ENCODE measurements around the gene LYVE1. TPM values are rescaled to one million over a fixed set of nuclear protein-coding genes. Genes with fewer than 3 reads are reported as not detected.

LYVE1 gene
- total RNA-seq, 2 experiments from 2014 or later: not detected

DNA sequence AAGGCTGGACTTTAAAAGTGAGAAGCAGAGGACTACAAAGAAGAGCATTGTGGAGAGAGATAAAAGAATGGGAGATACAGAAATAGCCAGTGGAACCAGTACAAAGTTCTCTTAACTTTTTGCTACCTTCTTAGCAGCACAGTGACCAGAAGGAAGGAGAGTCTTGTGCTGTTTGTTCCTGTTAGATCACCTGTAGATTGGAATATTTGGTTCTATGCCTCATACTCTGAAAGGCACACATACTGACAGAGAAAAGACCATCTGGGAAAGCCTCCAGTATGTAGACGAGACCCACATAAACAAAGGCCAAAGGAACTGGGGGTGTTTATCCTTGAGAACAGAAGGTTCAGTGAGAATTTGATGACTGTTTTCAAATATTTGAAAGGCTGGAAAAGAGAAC is 46.2 kb downstream of the LYVE1 start:
- Mint-ChIP-seq H3K27me3 (no peaks in the 10 kb centered on the region), H3K36me3 (peaks cover 11% of the 10 kb centered on the region), H3K27ac (no peak overlapping the region), H3K4me1 (peaks cover 9% of the 10 kb centered on the region), H3K9me3 (ENCODE audit: low read depth) (no peaks in the 10 kb centered on the region), H3K4me3 (no peak overlapping the region)
- ATAC-seq (no peak), DNase-seq (no peak)
- CTCF ChIA-PET: interaction anchor here (1.9 kb wide), 1 partner anchor 19 kb away, joined by 16 read pairs; the partner anchor contains the start of gene RNF141

DNA sequence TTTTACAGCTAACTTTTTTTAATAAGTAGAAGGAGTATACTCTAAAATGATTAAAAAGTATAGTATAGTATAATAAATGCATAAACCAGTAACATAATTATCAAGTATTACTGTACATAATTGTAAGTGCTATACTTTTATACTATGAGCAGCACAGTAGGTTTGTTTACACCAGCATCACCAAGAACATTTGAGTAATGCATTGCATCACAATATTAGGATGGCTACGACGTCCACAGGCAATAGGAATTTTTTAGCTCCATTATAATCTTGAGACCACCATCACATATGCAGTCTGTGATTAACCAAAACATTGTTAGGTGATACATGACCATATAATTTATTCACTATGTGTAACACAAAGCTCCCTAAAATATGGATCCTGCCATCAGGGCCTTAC is 47.9 kb downstream of the LYVE1 start:
- ATAC-seq: no peak
- Mint-ChIP-seq H3K4me1 (no peaks in the 10 kb centered on the region), H3K9me3 (ENCODE audit: low read depth) (no peaks in the 10 kb centered on the region), H3K27me3 (no peaks in the 10 kb centered on the region), H3K4me3 (no peak overlapping the region), H3K36me3 (peaks cover 9% of the 10 kb centered on the region), H3K27ac (no peak overlapping the region)
- DNase-seq: no peak
- CTCF ChIA-PET: interaction anchor here (0.6 to 1.9 kb wide), 3 partner anchors 8 to 112 kb away, joined by 3 to 16 read pairs (median 3); partner anchors contain the start of gene RNF141

DNA sequence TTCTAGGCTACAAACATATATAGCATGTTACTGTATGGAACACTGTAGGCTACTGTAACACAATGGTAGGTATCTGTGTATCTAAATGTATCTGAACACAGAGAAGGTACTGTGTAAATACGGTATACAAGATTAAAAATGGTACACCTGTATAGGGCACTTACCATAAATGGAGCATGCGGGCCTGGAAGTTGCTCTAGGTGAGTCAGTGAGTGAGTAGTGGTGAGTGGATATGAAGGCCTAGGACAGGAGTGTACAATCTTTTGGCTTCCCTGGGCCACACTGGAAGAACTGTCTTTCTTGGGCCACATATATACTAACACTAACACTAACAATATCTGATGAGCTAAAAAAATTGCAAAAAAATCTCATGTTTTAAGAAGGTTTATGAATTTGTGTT is 48.8 kb downstream of the LYVE1 start:
- ATAC-seq (no peak), DNase-seq (no peak)
- CTCF ChIA-PET: interaction anchor here (0.9 kb wide), 1 partner anchor 9 kb away, joined by 3 read pairs; no protein-coding TSS in a partner anchor
- peaks cover 7% of the 10 kb centered on the region for H3K36me3 Mint-ChIP-seq
- H3K9me3 Mint-ChIP-seq (ENCODE audit: low read depth): no peaks in the 10 kb centered on the region
- no peaks in the 10 kb centered on the region for H3K27me3 Mint-ChIP-seq
- no peak overlapping the region for H3K4me3 Mint-ChIP-seq
- no peaks in the 10 kb centered on the region for H3K4me1 Mint-ChIP-seq
- H3K27ac Mint-ChIP-seq: no peak overlapping the region

DNA sequence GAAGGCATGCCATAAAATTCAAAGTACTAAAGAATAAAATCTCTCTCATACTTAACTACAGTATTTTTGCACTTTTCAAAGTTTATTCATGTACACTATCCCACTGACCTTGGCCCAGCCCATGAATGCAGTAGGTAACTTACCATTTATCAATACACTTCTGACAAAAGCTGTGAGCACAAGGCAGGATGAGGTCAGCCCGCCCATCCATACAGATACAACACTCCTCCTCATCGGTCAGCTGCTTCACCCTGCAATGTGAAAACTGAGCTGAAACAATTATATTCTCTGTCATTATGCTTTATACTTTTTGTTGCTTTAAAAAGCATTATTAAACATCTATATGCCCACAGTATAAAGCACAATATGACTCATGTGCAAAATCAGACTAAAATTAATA is 49.6 kb downstream of the LYVE1 start:
- no peak overlapping the region for H3K4me3 Mint-ChIP-seq
- no peak for DNase-seq
- no peaks in the 10 kb centered on the region for H3K4me1 Mint-ChIP-seq
- H3K36me3 Mint-ChIP-seq: peaks cover 7% of the 10 kb centered on the region
- H3K27ac Mint-ChIP-seq: no peak overlapping the region
- CTCF ChIA-PET: no interaction called here
- H3K27me3 Mint-ChIP-seq: no peaks in the 10 kb centered on the region
- H3K9me3 Mint-ChIP-seq (ENCODE audit: low read depth): no peaks in the 10 kb centered on the region
- ATAC-seq: no peak

DNA sequence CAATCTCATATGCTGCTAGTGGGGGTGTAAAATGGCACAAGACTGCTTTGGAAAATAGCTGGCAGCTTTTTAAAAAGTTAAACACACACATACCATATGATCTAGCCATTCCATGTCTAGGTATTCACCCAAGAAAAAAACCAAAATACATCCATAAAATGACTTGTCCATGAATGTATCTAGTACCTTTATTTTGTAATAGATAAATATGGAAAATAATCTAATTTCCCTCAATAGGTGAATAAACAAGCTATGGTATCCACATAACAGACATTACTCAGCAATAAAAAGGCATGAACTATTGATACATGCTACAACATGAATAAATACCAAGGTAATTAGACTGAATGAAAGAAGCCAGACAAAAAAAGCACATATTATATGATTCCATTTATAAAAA is 50.3 kb downstream of the LYVE1 start:
- DNase-seq (no peak), ATAC-seq (no peak)
- CTCF ChIA-PET: interaction anchor here (1.8 kb wide), 1 partner anchor 23 kb away, joined by 7 read pairs; the partner anchor contains the start of gene RNF141
- peaks cover 1% of the 10 kb centered on the region for H3K4me1 Mint-ChIP-seq
- no peak overlapping the region for H3K27ac Mint-ChIP-seq
- no peaks in the 10 kb centered on the region for H3K9me3 Mint-ChIP-seq (ENCODE audit: low read depth)
- H3K27me3 Mint-ChIP-seq: no peaks in the 10 kb centered on the region
- no peak overlapping the region for H3K4me3 Mint-ChIP-seq
- peaks cover 5% of the 10 kb centered on the region for H3K36me3 Mint-ChIP-seq

DNA sequence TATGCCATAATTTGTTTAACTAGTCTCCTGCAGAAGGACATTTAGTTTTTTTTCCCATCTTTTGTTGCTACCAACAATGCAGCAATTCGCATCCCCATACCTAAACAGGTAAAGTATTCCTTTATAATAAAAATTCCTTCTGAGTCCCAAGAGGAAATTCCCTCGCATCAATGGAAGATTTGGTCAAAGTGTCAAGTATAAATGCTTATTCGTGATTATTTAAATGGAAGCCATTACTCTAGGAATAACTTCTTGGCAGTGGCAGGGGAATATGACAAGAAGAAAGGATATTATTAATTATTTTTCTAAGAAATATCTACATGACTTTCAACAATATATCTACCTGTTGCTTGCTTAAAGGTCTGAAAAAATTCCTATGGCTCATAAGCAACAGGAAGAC is 53.0 kb downstream of the LYVE1 start:
- peaks cover 2% of the 10 kb centered on the region for H3K36me3 Mint-ChIP-seq
- ATAC-seq (no peak), DNase-seq (no peak)
- H3K4me3 Mint-ChIP-seq: no peak overlapping the region
- H3K27ac Mint-ChIP-seq: no peak overlapping the region
- peaks cover 9% of the 10 kb centered on the region for H3K4me1 Mint-ChIP-seq
- H3K27me3 Mint-ChIP-seq: no peaks in the 10 kb centered on the region
- CTCF ChIA-PET: interaction anchor here (1.6 kb wide), 1 partner anchor 139 kb away, joined by 6 read pairs; no protein-coding TSS in a partner anchor
- H3K9me3 Mint-ChIP-seq (ENCODE audit: low read depth): no peaks in the 10 kb centered on the region

DNA sequence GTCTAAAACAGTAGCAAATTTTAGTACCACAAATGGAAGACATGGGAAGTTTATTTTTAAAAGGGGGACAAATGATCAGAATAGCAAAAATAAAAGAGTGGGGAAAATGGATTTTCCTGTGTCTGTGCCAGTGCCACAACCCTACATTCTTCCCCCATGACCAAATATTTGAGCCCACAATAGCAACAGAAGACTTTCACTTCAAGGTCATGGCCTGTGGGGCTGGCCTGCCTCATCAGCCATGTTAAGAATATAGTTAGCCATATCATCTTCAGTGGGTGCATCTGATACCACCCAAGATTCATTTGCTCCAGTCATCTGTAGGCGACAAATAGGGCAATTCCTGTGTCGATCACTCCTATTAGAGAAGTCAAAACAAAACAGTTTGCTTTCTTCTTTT is 53.8 kb downstream of the LYVE1 start:
- no peak overlapping the region for H3K27ac Mint-ChIP-seq
- H3K9me3 Mint-ChIP-seq (ENCODE audit: low read depth): no peaks in the 10 kb centered on the region
- no peak for DNase-seq
- CTCF ChIA-PET: interaction anchor here (1.0 to 1.6 kb wide), 2 partner anchors 109 to 140 kb away, joined by 4 to 6 read pairs; no protein-coding TSS in a partner anchor
- no peak for ATAC-seq
- H3K4me1 Mint-ChIP-seq: peaks cover 9% of the 10 kb centered on the region
- H3K36me3 Mint-ChIP-seq: peaks cover 2% of the 10 kb centered on the region
- H3K4me3 Mint-ChIP-seq: no peak overlapping the region
- H3K27me3 Mint-ChIP-seq: no peaks in the 10 kb centered on the region

DNA sequence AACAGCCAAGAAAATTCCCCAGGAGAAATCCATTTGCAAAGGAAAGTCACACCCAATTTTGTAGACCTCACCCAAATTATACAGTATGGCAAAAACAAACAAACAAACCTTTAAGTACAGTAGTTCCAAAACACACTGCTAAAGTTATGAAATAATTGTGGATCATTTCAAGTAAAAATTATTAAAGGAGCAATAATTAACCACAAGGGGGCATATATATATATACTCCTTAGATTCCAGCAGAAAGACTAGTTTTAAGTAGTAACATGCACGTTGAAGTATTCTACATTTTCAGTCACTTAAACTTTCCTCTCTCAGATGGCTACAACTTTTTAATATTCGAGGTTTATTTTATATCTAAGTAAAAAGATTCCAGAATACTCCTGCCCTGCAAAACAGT is 54.3 kb downstream of the LYVE1 start:
- DNase-seq: no peak
- H3K36me3 Mint-ChIP-seq: peaks cover 2% of the 10 kb centered on the region
- CTCF ChIA-PET: interaction anchor here (1.0 to 1.6 kb wide), 3 partner anchors 101 to 140 kb away, joined by 3 to 6 read pairs (median 4); no protein-coding TSS in a partner anchor
- H3K9me3 Mint-ChIP-seq (ENCODE audit: low read depth): no peaks in the 10 kb centered on the region
- H3K27me3 Mint-ChIP-seq: no peaks in the 10 kb centered on the region
- H3K4me1 Mint-ChIP-seq: peaks cover 9% of the 10 kb centered on the region
- no peak overlapping the region for H3K27ac Mint-ChIP-seq
- no peak overlapping the region for H3K4me3 Mint-ChIP-seq
- ATAC-seq: no peak

DNA sequence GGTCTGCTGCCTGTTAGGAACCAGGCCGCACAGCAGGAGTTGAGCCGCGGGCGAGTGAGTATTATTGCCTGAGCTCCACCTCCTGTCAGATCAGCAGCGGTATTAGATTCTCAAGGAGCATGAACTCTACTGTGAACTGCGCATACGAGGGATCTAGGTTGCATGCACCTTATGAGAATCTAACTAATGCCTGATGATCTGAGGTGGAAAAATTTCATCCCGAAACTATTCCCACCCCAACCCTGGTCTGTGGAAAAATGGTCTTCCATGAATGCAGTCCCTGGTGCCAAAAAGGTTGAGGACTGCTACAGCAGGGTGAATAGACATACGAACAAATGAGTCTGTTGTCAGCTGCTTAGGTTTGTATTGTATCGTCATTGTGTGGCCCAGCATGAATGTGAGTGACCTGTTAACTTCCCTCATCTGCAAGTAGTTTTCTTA is 57.3 kb downstream of the LYVE1 start:
- no peaks in the 10 kb centered on the region for H3K27me3 Mint-ChIP-seq
- CTCF ChIA-PET: interaction anchor here (1.2 kb wide), 1 partner anchor 56 kb away, joined by 3 read pairs; the partner anchor contains the start of gene AMPD3

More for the DNA sequence above, 57.3 kb downstream of the LYVE1 start:
- H3K4me3 Mint-ChIP-seq: no peak overlapping the region
- no peak overlapping the region for H3K27ac Mint-ChIP-seq
- no peak for ATAC-seq
- no peaks in the 10 kb centered on the region for H3K36me3 Mint-ChIP-seq
- peaks cover 9% of the 10 kb centered on the region for H3K4me1 Mint-ChIP-seq
- DNase-seq: no peak
- no peaks in the 10 kb centered on the region for H3K9me3 Mint-ChIP-seq (ENCODE audit: low read depth)

Other genes starting within 250 kb of the LYVE1 start
- 10 to 100 TPM in 1 of 2 experiments, 1 to 10 TPM in 1; 8.8 to 13.4 TPM for gene AMPD3, start 113.4 kb downstream of the LYVE1 start, total RNA-seq
- 10 to 100 TPM in 1 of 2 experiments, 1 to 10 TPM in 1; 9.4 to 10.1 TPM for gene RNF141, start 27.5 kb downstream of the LYVE1 start, total RNA-seq
- not detected for gene IRAG1, start 125.1 kb upstream of the LYVE1 start, total RNA-seq
- gene CTR9, start 182.6 kb upstream of the LYVE1 start, total RNA-seq: 10 to 100 TPM; 33.9 to 44.6 TPM
- gene EIF4G2, start 240.3 kb upstream of the LYVE1 start, total RNA-seq: 100 to 1,000 TPM; 579 to 898 TPM

All from activated CD8-positive, alpha-beta memory T cell treated with anti-CD3 and anti-CD28 coated beads, Interleukin-2, amount 10 ng/mL, durations not matched to agents 7 days and 5 days (primary cell).